Measurements from ENCODE around the gene MRPL41.
"Not testable (repeated sequence)": the region's sequence is repeated elsewhere in the genome, so short reads cannot be mapped to it uniquely, and the experiment has no call there.

The MRPL41 gene

DNA sequence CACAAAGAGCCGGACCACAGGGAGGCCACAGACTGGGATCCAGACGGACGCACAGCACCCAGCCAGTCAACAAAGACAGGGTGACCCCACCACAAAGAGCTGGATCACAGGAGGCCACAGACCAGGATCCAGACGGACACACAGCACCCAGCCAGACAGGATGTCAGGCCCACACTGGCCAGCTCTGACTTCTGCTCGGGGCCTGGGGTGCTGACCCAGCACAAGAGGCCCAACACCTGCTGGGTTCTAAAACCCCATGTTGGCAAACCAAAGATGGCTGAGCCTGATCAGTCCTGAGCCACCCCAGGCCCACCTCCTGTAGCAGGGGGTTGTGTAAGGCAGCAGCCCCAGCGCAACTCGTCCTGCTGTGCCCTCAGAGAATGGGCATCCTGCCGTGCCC, 32.3 kb downstream of the MRPL41 start:
- no peak for DNase-seq (ENCODE audit: low spot score)

DNA sequence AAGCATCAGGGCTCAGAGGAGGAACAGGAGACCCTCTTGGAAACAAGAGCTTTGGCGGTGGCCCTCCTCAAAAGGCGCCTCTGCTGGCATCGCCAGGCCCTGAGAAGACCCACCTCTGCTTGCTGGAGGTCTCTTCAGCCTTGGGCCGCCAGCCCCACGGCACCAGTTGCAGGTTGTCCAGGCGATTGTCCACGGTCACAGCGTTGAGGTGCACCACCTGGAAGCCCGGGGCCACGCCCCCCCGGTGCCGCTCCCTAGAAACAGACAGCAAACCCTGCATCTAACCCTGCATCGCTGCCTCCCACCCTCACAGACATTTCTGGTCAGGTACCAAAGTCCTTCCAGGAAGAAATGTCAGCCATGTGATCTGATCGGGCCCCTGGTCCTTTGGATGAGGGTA, 35.2 kb downstream of the MRPL41 start:
- no peak for DNase-seq (ENCODE audit: low spot score)

DNA sequence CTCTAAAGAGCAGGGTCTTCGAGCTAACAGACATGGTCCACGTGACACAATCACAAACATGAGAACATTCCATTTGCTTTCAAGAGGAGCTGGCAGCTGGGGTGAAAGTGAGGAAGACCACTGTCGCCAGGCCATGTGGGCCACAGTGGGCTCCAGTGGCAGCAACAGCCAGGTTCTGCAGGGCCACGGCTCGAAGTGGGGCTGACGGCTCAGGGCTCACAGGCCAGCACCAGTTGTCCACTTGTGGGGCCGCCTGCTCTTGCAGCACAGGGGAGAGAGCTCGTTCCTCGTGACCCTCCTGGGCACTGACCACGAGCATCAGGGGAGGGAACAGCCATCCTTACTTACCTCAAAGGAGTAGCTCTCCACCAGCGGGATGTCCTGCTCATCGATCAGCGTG, 36.6 kb downstream of the MRPL41 start:
- DNase-seq (ENCODE audit: low spot score), result no peak

DNA sequence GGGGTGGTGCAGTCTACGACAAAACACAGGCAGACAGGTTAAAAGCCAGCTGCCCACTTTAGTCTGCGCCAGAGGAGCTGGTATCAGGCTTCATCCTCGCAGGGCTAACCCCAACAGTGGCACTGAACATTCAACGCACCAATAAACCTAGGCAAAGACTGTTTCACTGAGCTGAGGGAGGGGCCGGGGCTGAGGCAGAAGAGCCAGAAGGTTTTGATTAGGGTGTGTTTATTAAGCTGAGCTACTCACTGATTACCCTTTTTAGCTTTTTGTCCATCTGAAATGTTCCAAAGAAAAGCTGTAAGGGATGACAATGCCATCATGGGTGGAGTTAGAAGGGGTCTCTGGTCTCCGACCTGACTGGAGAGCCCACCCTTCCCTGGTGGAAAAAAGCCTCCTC, 37.2 kb downstream of the MRPL41 start:
- DNase-seq (ENCODE audit: low spot score), result no peak

DNA sequence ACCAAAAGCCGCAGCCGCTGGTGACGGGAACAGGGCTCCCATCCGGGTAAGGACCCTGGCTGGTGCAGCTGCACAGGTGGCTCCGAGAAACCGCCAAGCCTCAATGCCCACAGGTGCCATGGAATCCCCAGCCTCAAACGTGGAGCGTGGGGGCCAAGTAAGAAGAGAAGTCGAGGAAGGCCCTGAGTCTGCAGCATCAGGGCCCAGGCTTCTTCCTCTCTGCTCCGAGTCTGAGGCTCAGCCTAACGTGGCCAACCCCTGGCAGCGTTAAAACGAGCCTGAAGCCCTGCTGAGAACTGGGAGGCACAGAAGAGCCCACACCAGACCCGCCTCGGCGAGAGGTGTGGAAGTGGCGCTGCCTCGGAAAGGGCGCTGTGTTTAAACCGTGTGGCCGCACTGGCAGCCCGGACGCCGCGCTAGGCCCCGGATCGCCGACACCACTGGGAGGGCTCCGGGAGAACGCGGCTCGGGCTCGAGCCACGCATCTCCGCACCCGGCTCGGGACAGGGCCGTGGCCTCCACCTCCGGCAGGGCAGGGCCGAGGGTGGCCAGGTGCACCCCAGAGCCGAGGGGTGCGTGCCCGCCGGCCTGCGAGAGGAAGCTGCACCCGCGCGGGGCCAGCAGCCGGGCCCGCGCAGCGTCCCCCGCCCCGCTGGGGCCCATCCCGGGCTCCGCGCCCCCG, 37.9 kb downstream of the MRPL41 start:
- peak; percentile 55 for DNase-seq (ENCODE audit: low spot score)

DNA sequence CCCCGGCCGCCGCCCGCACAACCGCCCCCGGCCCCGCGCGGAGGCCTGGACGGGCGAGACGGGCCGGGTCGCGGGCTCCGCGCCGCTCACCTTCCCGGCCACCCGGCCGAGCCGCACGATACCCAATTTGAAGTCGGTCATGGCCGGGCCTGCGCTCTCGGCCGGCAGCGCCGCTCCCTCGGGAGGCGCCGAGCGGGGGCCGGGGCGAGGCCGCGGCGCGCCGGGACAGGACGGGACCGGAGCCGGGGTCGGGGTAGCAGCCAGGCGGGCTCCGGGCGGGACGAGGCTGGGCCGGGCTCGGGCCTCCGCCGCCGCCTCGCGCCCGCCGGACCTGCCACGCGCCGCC, 38.4 kb downstream of the MRPL41 start:
- no peak for DNase-seq (ENCODE audit: low spot score)

DNA sequence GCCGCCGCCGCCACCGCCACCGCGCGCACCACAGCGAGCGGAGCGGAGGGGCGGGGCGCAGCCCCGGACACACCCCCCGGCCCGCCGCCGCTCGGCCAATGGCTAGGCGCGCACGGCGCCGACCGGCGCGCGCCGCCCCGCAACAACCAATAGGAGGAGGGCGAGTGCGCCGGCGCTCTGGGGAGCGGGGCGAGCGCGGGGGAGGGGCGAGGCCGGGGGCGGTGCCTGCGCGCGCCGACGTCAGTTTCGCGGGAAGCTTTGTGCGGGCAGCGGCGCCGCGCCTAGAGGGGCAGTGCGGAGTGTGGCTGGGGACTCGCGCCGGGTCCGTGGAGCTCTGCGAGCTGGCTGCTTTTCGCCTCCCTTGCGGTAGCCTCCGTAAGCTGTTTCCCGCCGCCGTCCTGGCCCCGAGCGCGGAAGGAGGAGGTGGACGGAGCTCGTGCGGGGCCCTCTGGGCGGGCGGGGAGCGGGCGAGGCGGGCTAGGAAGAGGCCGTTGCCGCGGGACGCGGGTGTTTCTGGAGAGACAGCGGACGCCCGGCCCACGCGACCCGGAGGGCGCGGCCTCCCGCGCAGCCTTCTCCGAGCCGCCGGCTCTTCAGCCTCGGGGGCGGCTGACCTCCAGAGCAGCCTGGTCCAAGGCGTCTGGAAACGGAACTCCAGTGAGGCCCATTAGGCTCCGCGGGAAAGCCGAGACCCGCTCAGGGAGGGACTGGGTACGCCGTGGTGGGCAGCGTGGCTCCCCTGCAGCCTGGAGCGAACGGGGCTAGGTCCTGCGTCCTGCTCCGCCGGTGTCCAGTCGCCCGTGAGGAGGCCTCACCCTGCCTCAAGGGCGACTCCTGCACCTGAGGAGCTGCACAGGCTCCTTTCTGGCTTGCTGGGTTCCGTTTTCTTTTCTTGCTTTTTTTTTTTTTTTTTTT, 39.0 kb downstream of the MRPL41 start, which contains the start of gene ZMYND19:
Gene ZMYND19 (minus strand): TSS at position 44 of the 915 bp plus-strand sequence. CDS start 249 bp downstream, outside the sequence.
- DNase-seq (ENCODE audit: low spot score), result peak; percentile 100

DNA sequence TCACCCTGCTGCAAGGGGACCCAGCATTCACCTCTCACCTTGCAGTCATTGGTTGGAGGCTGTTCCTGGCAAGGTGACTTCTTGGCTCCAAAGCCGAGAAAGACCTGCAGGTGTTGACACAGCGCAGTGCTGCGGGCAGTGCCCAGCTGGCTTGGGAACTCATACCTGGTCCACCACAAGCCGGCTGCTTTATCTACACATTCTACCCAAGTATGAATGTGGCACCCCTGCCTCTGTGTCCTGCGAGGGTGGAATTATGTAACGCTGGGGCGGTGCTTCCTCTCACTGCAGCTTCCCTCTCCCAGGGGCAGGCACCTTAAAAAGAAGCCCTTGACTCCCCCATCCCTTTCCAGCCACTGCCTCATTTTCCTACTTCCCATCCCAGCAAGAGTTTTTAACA, 41.1 kb downstream of the MRPL41 start:
- DNase-seq (ENCODE audit: low spot score), result no peak

DNA sequence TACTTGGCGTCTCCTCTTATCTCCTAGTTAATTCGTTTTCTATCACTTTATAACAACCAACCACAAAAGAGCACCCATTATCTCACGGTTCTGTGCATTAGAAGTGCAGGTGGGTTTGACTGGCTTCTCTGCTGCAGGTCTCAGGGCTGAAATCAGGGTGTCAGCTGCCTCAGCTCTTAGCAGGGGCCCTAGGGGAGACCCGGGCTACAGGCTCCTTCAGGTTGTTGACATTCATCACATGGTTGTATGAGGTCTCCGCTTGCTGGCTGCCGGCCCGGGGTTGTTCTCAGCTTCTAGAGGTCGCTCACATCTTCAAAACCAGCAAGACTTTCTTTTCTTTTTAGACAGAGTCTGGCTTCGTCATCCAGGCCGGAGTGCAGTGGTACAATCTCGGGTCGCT, 41.5 kb downstream of the MRPL41 start:
- DNase-seq (ENCODE audit: low spot score), result no peak

DNA sequence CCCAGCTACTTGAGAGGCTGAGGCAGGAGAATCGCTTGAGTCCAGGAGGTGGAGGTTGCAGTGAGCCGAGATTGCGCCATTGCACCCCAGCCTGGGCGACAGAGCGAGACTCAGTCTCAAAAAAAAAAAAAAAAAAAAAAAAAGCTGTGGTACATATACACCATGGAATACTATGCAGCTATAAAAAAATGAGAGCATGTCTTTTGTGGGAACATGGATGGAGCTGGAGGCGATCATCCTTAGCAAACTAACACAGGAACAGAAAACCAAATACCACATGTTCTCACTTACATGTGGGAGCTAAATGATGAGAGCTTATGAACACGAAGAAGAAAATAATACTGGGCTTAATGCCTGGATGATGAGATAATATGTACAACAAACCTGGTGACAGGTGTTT, 44.9 kb downstream of the MRPL41 start:
- DNase-seq (ENCODE audit: low spot score), result not testable (repeated sequence)

DNA sequence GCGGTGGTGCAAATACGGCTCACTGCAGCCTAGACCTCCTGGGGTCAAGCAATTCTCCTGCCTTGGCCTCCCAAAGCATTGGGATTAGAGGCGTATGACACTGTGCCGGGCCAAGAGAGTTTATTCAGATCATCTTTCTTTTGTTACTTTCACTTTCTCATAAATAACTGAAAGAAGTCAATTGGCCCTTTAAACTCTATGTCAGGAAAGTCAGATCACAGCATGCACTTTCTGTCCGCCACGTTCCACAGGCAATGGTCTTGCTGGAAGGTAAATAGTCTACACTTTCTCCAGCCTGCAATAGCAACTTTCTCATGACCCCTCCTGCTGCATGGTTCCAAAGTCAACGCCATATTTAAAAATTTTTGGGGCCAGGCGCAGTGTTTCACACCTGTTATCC, 47.3 kb downstream of the MRPL41 start:
- no peak for DNase-seq (ENCODE audit: low spot score)
